Stimulated activated CD4-positive, alpha-beta T cell treated with anti-CD3 and anti-CD28 coated beads, Interleukin-15, amount 100 ng/mL, for 1 hour (primary cell): Measurements from ENCODE around the gene SLC13A1.
"Not testable (repeated sequence)": the region's sequence is repeated elsewhere in the genome, so short reads cannot be mapped to it uniquely, and the experiment has no call there.

ENCODE experiments used
- DNase-seq, 2 donors: peaks; one replicate each; pipeline ENCODE4 v3.0.0-alpha.2; 2020; ENCODE audit warnings: low read depth in 1 of 2, low spot score in 1 of 2

Gene SLC13A1

GRCh38 chr7:123199883-123200282 is at the start of gene SLC13A1:
Gene SLC13A1, minus strand, starts transcription at chr7:123199969. Its CDS starts 23 bp downstream, at chr7:123199946.
- no peak for DNase-seq

- DNase-seq, result no peak
These were observed 45.0 kb upstream of the SLC13A1 start for GRCh38 chr7:123244768-123245167.

- DNase-seq, result no peak
These were observed 42.8 kb upstream of the SLC13A1 start for GRCh38 chr7:123242467-123243092.

- no peak for DNase-seq
These were observed 42.0 kb upstream of the SLC13A1 start for GRCh38 chr7:123241809-123242208.

- DNase-seq, result no peak
These were observed 31.5 kb upstream of the SLC13A1 start for GRCh38 chr7:123231021-123232000.

GRCh38 chr7:123230603-123231002 is 30.8 kb upstream of the SLC13A1 start:
- no peak for DNase-seq

GRCh38 chr7:123230147-123230546 is 30.4 kb upstream of the SLC13A1 start:
- DNase-seq, result no peak

- no peak for DNase-seq
These were observed 29.7 kb upstream of the SLC13A1 start for GRCh38 chr7:123229426-123229825.

- DNase-seq, result not testable (repeated sequence)
These were observed 27.9 kb upstream of the SLC13A1 start for GRCh38 chr7:123227666-123228065.

GRCh38 chr7:123220396-123220795 is 20.6 kb upstream of the SLC13A1 start:
- DNase-seq, result no peak

GRCh38 chr7:123218866-123219265 is 19.1 kb upstream of the SLC13A1 start:
- no peak for DNase-seq

GRCh38 chr7:123216825-123217224 is 17.1 kb upstream of the SLC13A1 start:
- DNase-seq, result no peak

GRCh38 chr7:123215350-123215749 is 15.6 kb upstream of the SLC13A1 start:
- DNase-seq, result no peak

GRCh38 chr7:123211545-123211944 is 11.8 kb upstream of the SLC13A1 start:
- DNase-seq, result no peak

- DNase-seq, result no peak
These were observed 11.2 kb upstream of the SLC13A1 start for GRCh38 chr7:123210986-123211385.

- no peak for DNase-seq
These were observed 10.0 kb upstream of the SLC13A1 start for GRCh38 chr7:123209786-123210185.

- DNase-seq, result no peak
These were observed 9.0 kb upstream of the SLC13A1 start for GRCh38 chr7:123208793-123209192.

GRCh38 chr7:123204206-123204835 is 4.6 kb upstream of the SLC13A1 start:
- no peak for DNase-seq

GRCh38 chr7:123201901-123202300 is 2.1 kb upstream of the SLC13A1 start:
- DNase-seq, result no peak

- DNase-seq, result no peak
These were observed 809 bp downstream of the SLC13A1 start for GRCh38 chr7:123198668-123199652.

- DNase-seq, result no peak
These were observed 1.7 kb downstream of the SLC13A1 start for GRCh38 chr7:123198111-123198510.
